ACC112 (cell line): ENCODE data around the gene CHPF2.

Experiments used
- H2AFZ ChIP-seq: fragments of 200-600 bp; sonication (generic); one replicate; pipeline ENCODE4 v1.6.0; 2017; ENCODE audit warnings: antibody characterized with exemption, low read length; ENCODE audit not compliant: unreplicated experiment
- H3K27ac ChIP-seq: fragments of 200-600 bp; sonication (generic); 2 replicates; pipeline ENCODE4 v1.5.1; 2014; ENCODE audit warnings: low read depth, mild to moderate bottlenecking, antibody characterized with exemption, low read length, moderate library complexity
- H3K27me3 ChIP-seq: fragments of 200-600 bp; sonication (generic); 2 replicates; pipeline ENCODE4 v1.6.1; 2014; ENCODE audit warnings: mild to moderate bottlenecking, antibody characterized with exemption, low read length, moderate library complexity, mixed read lengths; ENCODE audit not compliant: insufficient read depth
- H3K36me3 ChIP-seq: fragments of 200-600 bp; sonication (generic); 2 replicates; pipeline ENCODE4 v1.6.1; 2016; ENCODE audit warnings: mild to moderate bottlenecking, antibody characterized with exemption, low read length, moderate library complexity, mixed read lengths; ENCODE audit not compliant: insufficient read depth
- H3K4me1 ChIP-seq: fragments of 200-600 bp; sonication (generic); one replicate; pipeline ENCODE4 v1.6.1; 2016; ENCODE audit warnings: low read length, mixed read lengths; ENCODE audit not compliant: insufficient read depth, unreplicated experiment, control insufficient read depth
- H3K4me3 ChIP-seq: fragments of 200-600 bp; sonication (generic); 2 replicates; pipeline ENCODE4 v1.5.1; 2014; ENCODE audit warnings: mild to moderate bottlenecking, low read depth, low read length
- H3K79me2 ChIP-seq: fragments of 200-600 bp; sonication (generic); one replicate; pipeline ENCODE4 v1.6.0; 2016; ENCODE audit warnings: low read length; ENCODE audit not compliant: control insufficient read depth, unreplicated experiment, insufficient read depth

CHPF2 gene

DNA sequence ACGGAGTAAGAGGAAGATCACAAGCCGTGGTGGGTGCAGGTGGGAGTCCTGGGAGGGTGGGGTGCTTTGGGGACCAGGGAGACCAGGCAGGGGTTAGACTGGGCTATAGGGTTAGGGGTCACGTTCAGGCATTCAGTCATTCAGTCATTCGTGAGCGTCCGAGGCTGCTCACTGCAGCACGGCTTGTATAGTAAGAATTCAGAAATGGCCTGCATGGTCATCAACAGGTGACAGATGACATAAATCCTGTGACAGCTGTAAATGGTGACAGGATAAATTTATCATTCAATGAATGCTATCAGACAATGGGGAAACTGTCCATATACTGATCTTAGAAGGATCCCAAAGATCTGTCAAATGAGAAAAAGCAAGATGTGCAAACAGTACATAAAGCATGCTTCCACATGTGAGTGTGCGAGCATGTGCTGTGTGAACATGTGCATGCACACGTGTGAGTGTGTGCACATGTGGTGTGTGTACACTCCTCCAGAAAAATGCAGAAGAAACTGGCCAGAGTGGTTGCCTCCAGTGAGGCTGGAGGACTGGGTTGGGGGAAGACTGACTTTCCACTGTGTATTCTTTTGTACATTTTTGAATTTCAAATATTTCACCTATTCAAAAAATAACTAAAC is 48.2 kb downstream of the CHPF2 start:
- H3K27ac ChIP-seq: no peak overlapping the region

DNA sequence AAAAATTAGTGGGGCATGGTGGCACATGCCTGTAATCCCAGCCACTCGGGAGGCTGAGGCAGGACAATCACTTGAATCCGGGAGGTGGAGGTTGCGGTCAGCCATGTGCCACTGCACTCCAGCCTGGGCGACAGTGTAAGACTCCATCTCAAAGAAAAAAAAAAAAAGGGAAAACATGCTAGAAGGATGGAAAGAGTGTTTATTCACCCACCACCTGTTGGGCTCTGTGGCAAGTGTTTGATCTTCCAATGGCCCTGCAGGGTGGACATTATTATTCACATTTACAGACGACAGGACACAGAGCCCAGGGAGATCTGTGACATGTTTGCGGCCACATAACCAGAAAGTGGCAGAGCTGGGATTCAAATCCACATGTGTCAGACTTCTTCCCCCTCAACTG is 49.4 kb downstream of the CHPF2 start:
- no peaks in the 10 kb centered on the region for H3K79me2 ChIP-seq
- no peaks in the 10 kb centered on the region for H3K36me3 ChIP-seq
- no peaks in the 10 kb centered on the region for H3K4me1 ChIP-seq
- no peak overlapping the region for H3K27ac ChIP-seq
- H3K27me3 ChIP-seq: peaks cover 46% of the 10 kb centered on the region
- H2AFZ ChIP-seq: no peak overlapping the region
- no peak overlapping the region for H3K4me3 ChIP-seq

More for the DNA sequence above, 48.2 kb downstream of the CHPF2 start:
- H3K4me1 ChIP-seq: no peaks in the 10 kb centered on the region
- no peak overlapping the region for H2AFZ ChIP-seq
- no peaks in the 10 kb centered on the region for H3K36me3 ChIP-seq
- no peaks in the 10 kb centered on the region for H3K79me2 ChIP-seq
- no peak overlapping the region for H3K4me3 ChIP-seq
- H3K27me3 ChIP-seq: peaks cover 35% of the 10 kb centered on the region

DNA sequence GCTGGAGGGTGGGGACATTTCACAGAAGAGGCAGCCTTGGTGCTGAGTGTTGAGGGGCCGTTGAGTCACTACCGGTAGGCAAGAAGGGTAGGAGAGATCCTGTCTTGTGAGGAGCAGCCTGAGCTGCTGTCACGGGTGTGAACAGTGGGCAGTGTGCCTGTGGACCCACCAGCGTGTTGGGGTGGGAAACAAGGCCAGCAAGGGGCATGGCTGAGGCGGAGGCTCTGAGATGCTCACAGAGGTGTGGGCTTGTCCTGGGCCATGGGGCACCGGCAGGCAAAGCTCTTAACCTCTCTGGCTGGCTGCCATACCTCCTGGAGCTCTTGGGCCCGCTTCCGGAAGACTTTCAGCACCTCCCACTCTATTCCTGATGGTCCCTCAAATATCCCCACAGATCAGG is 49.8 kb downstream of the CHPF2 start:
- no peak overlapping the region for H2AFZ ChIP-seq
- peaks cover 48% of the 10 kb centered on the region for H3K27me3 ChIP-seq
- no peaks in the 10 kb centered on the region for H3K4me1 ChIP-seq

DNA sequence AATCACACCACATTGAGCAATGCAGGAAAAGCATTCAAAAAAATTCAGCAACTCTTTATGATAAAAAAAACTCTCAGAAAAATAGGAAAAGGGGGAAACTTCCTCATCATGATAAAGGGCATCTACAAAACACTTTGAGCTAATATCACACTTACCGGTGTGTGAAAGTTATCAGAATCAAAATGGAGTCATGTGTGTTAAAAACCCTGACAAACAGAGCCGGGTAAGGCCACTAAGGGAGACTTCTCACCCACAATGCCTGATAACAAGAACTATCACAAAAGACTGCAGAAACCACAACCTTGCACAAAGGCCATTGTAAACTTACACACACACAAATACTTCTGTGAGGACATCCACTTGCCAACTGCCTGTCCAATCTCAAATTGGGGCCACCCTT is 51.0 kb downstream of the CHPF2 start:
- no peak overlapping the region for H3K27ac ChIP-seq
- no peak overlapping the region for H2AFZ ChIP-seq
- H3K4me1 ChIP-seq: no peaks in the 10 kb centered on the region
- H3K36me3 ChIP-seq: no peaks in the 10 kb centered on the region
- no peaks in the 10 kb centered on the region for H3K79me2 ChIP-seq
- H3K27me3 ChIP-seq: peaks cover 57% of the 10 kb centered on the region
- no peak overlapping the region for H3K4me3 ChIP-seq

More for the DNA sequence above, 49.8 kb downstream of the CHPF2 start:
- H3K79me2 ChIP-seq: no peaks in the 10 kb centered on the region
- no peaks in the 10 kb centered on the region for H3K36me3 ChIP-seq
- H3K27ac ChIP-seq: no peak overlapping the region
- H3K4me3 ChIP-seq: no peak overlapping the region

DNA sequence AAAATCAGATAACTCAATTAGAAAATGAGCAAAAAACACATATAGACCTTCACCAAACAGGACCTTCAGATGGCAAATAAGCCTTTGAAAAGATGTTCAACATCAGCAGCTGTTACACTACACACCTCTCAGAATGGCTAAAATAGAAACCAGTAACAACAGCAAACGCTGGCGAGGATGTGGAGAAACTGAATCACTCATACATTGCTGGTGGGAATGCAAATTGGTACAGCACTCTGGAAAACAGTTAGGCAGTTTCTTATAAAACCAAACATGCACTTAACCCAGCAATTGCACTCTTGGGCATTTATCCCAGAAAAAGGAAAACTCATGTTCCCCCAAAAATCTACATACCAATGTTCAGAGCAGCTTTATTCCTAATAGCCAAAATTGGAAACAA is 53.9 kb downstream of the CHPF2 start:
- no peak overlapping the region for H2AFZ ChIP-seq
- peaks cover 72% of the 10 kb centered on the region for H3K27me3 ChIP-seq
- no peak overlapping the region for H3K27ac ChIP-seq
- H3K36me3 ChIP-seq: no peaks in the 10 kb centered on the region
- no peaks in the 10 kb centered on the region for H3K4me1 ChIP-seq
- H3K4me3 ChIP-seq: no peak overlapping the region
- no peaks in the 10 kb centered on the region for H3K79me2 ChIP-seq
